ENCODE data around the gene HLA-E.

GRCh38 chr6:30533460-30534294, 44.4 kb downstream of the HLA-E start:
- TF ChIP-seq YY1 (IDR thresholded peaks at IDR 0.05; ENCODE audit: insufficient read depth, insufficient read length): no peak
- no peak for TF ChIP-seq SUZ12 (IDR thresholded peaks at IDR 0.05; ENCODE audit: extremely low read depth, insufficient read depth, insufficient read length)
- TF ChIP-seq ZNF274 (IDR thresholded peaks at IDR 0.05; ENCODE audit: low read depth, low read length): no peak
